CD4-positive, alpha-beta T cell (primary cell): Measurements from ENCODE around the gene LRRC2. TPM values are rescaled to one million over a fixed set of nuclear protein-coding genes. Genes with fewer than 3 reads are reported as not detected.
"Not testable (repeated sequence)": the region's sequence is repeated elsewhere in the genome, so short reads cannot be mapped to it uniquely, and the experiment has no call there.

ENCODE experiments used
- ATAC-seq: fragments of 200-7000 bp; cut with Tn5 transposase; one replicate; pipeline ENCODE4 v1.10.0; 2022; ENCODE audit warnings: mild to moderate bottlenecking; ENCODE audit not compliant: poor library complexity
- CTCF ChIA-PET: fragments of 350-600 bp; sonication (Branson Sonifier 250); formaldehyde crosslinking; loops from one replicate; lab custom pipeline; 2021; ENCODE audit warnings: antibody characterized with exemption, inconsistent platforms; lab: Charles Lee
- POLR2A ChIA-PET: fragments of 350-600 bp; sonication (Branson Sonifier 250); formaldehyde crosslinking; loops from one replicate; lab custom pipeline; 2021; ENCODE audit warnings: antibody characterized with exemption, inconsistent platforms; lab: Charles Lee
- DNase-seq, 14 experiments: peaks; one replicate each; pipeline ENCODE4 v3.0.0-alpha.2; 2013 to 2020; ENCODE audit warnings: mixed read lengths in 2 of 14
- H3K27ac ChIP-seq, 2 donors: one replicate each; pipeline versions ENCODE4 v1.5.1 to v1.7.0; 2013; ENCODE audit warnings: low read length in 2 of 2, low read depth in 1 of 2, mild to moderate bottlenecking in 1 of 2
- H3K27me3 ChIP-seq, 2 experiments: 1 replicate in 1 of 2; 2 replicates in 1 of 2; pipeline versions ENCODE4 v1.6.1 to v1.7.0; 2013; ENCODE audit warnings: low read length in 2 of 2, control low read depth in 1 of 2, mild to moderate bottlenecking in 1 of 2, moderate library complexity in 1 of 2; ENCODE audit not compliant: insufficient read depth in 2 of 2, control insufficient read depth in 1 of 2
- H3K36me3 ChIP-seq: one replicate; pipeline ENCODE4 v1.6.1; 2013; ENCODE audit warnings: low read length, control low read depth; ENCODE audit not compliant: insufficient read depth
- H3K4me1 ChIP-seq: one replicate; pipeline ENCODE4 v1.6.1; 2013; ENCODE audit warnings: low read length, control low read depth; ENCODE audit not compliant: insufficient read depth
- H3K4me3 ChIP-seq: one replicate; pipeline ENCODE4 v1.5.1; 2013; ENCODE audit warnings: mild to moderate bottlenecking, low read length, moderate library complexity
- H3K9me3 ChIP-seq, 2 experiments: 1 replicate in 1 of 2; 2 replicates in 1 of 2; pipeline versions ENCODE4 v1.6.1 to v1.7.0; 2013; ENCODE audit warnings: low read length in 2 of 2, mild to moderate bottlenecking in 2 of 2, control low read depth in 1 of 2, moderate library complexity in 1 of 2; ENCODE audit not compliant: control insufficient read depth in 1 of 2, insufficient read depth in 1 of 2
- H3K27ac Mint-ChIP-seq: one replicate; pipeline ENCODE4 v1.8.0; 2020; ENCODE audit warnings: mixed read lengths
- H3K27me3 Mint-ChIP-seq: one replicate; pipeline ENCODE4 v1.8.0; 2021; ENCODE audit warnings: mixed read lengths
- H3K36me3 Mint-ChIP-seq: one replicate; pipeline ENCODE4 v1.8.0; 2021; ENCODE audit warnings: low read depth, mixed read lengths
- H3K4me1 Mint-ChIP-seq: one replicate; pipeline ENCODE4 v1.8.0; 2021; ENCODE audit warnings: low read depth, mixed read lengths
- H3K4me3 Mint-ChIP-seq: one replicate; pipeline ENCODE4 v1.8.0; 2020; ENCODE audit warnings: mild to moderate bottlenecking, mixed read lengths
- H3K9me3 Mint-ChIP-seq: one replicate; pipeline ENCODE4 v1.8.0; 2020; ENCODE audit warnings: mixed read lengths
- intact Hi-C, 2 experiments: fragments of 100-400 bp; cut with DNase I in 1 of 2; cut with micrococcal nuclease in 1 of 2; formaldehyde crosslinking; loops; one replicate each; pipeline versions ENCODE4 v1.15.1 to v1.9.0; 2023 to 2025; cut with DNase I, micrococcal nuclease
- total RNA-seq, 174 experiments: library from RNA in 2 of 174; stranded (reverse) in 2 of 174; gene quantifications; one replicate each; pipeline ENCODE4 v1.2.3 and lab custom pipeline; 2021 to 2026
- TF ChIP-seq, protein P1 (sequence below): fragments of 200-600 bp; IDR thresholded peaks from one replicate; pipeline ENCODE4 v1.8.0; 2022; ENCODE audit warnings: antibody characterized with exemption, mild to moderate bottlenecking

Gene LRRC2
- total RNA-seq, 2 experiments from 2014 or later = 0.59 to 0.91 TPM

DNA sequence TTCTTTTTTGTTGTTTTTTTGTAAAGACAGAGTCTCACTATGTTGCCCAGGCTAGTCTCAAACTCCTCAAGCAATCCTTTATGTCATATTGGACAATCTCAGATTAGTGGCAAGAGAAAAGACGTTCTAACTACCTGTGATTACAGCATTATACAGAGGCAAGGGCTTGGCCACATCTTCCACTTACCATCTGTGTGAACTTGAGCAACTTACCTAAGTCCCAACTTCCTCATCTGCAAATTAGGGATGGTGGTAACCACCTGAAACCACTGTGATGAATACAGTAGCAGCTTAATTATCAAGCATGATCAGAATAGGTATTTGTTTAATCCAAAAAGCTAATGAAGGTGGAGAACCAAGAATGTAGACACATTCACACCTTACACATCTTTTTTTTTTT lies 16.1 kb downstream of the LRRC2 start:
- Mint-ChIP-seq H3K27me3 (no peaks in the 10 kb centered on the region), H3K9me3 (no peaks in the 10 kb centered on the region), H3K36me3 (no peaks in the 10 kb centered on the region), H3K4me3 (no peak overlapping the region), H3K4me1 (peaks cover 32% of the 10 kb centered on the region), H3K27ac (peak overlapping the region; percentile 54)
- ChIA-PET POLR2A (interaction anchor here (1.0 kb wide), 1 partner anchor 11 kb away, joined by 4 read pairs; no protein-coding TSS in a partner anchor), CTCF (interaction anchor here (1.2 to 5.8 kb wide), 4 partner anchors 8 to 61 kb away, joined by 3 to 53 read pairs (median 11); no protein-coding TSS in a partner anchor)
- no peaks in the 10 kb centered on the region for H3K36me3 ChIP-seq
- intact Hi-C loops = no loop called here
- H3K9me3 ChIP-seq = no peaks in the 10 kb centered on the region
- H3K27me3 ChIP-seq = no peaks in the 10 kb centered on the region
- DNase-seq (no peak), ATAC-seq (no peak)
- TF ChIP-seq, protein P1, sequence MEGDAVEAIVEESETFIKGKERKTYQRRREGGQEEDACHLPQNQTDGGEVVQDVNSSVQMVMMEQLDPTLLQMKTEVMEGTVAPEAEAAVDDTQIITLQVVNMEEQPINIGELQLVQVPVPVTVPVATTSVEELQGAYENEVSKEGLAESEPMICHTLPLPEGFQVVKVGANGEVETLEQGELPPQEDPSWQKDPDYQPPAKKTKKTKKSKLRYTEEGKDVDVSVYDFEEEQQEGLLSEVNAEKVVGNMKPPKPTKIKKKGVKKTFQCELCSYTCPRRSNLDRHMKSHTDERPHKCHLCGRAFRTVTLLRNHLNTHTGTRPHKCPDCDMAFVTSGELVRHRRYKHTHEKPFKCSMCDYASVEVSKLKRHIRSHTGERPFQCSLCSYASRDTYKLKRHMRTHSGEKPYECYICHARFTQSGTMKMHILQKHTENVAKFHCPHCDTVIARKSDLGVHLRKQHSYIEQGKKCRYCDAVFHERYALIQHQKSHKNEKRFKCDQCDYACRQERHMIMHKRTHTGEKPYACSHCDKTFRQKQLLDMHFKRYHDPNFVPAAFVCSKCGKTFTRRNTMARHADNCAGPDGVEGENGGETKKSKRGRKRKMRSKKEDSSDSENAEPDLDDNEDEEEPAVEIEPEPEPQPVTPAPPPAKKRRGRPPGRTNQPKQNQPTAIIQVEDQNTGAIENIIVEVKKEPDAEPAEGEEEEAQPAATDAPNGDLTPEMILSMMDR = no peak
- H3K4me3 ChIP-seq = no peak overlapping the region
- H3K4me1 ChIP-seq = peaks cover 12% of the 10 kb centered on the region
- H3K27ac ChIP-seq = no peak overlapping the region

GRCh38 chr3:46549408-46549904 lies 16.6 kb downstream of the LRRC2 start:
- Histone ChIP-seq H3K36me3 (no peaks in the 10 kb centered on the region), H3K27me3 (no peaks in the 10 kb centered on the region), H3K4me1 (peaks cover 12% of the 10 kb centered on the region), H3K27ac (no peak overlapping the region), H3K9me3 (no peaks in the 10 kb centered on the region), H3K4me3 (no peak overlapping the region)
- peak overlapping the region; percentile 54 for H3K27ac Mint-ChIP-seq
- H3K9me3 Mint-ChIP-seq = no peaks in the 10 kb centered on the region
- no peaks in the 10 kb centered on the region for H3K36me3 Mint-ChIP-seq
- H3K27me3 Mint-ChIP-seq = no peaks in the 10 kb centered on the region
- CTCF ChIA-PET = interaction anchor here (1.2 to 5.8 kb wide), 4 partner anchors 9 to 60 kb away, joined by 3 to 53 read pairs (median 11); no protein-coding TSS in a partner anchor
- H3K4me3 Mint-ChIP-seq = no peak overlapping the region
- intact Hi-C loops = no loop called here
- POLR2A ChIA-PET = interaction anchor here (1.0 to 1.5 kb wide), 3 partner anchors 9 to 11 kb away, joined by 3 to 5 read pairs (median 4); no protein-coding TSS in a partner anchor
- no peak for DNase-seq
- ATAC-seq = no peak
- peaks cover 32% of the 10 kb centered on the region for H3K4me1 Mint-ChIP-seq
- TF ChIP-seq, protein P1 = no peak

DNA sequence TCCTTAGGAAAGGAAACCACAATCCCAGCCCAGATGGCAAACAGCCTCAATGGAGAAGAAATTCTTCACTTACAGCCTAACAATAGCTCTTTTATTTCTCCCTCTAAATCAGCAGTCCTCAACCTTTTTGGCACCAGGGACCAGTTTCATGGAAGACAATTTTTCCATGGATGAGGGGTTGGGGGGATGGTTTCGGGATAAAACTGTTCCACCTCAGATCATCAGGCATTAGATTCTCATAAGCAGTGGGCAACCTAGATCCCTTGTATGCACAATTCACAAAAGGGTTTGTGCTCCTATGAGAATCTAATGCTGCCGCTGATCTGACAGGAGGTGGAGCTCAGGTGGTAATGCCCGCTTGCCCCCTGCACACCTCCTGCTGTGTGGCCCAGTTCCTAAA lies 17.5 kb downstream of the LRRC2 start:
- H3K9me3 ChIP-seq, H3K27ac Mint-ChIP-seq, H3K27me3 Mint-ChIP-seq, H3K4me3 Mint-ChIP-seq, H3K36me3 ChIP-seq, ATAC-seq, H3K27ac ChIP-seq, intact Hi-C loops, H3K9me3 Mint-ChIP-seq, H3K36me3 Mint-ChIP-seq, H3K27me3 ChIP-seq, DNase-seq, H3K4me3 ChIP-seq: not testable (repeated sequence)
- H3K4me1 ChIP-seq = peaks cover 12% of the 10 kb centered on the region
- POLR2A ChIA-PET = interaction anchor here (1.5 kb wide), 2 partner anchors 8 to 10 kb away, joined by 3 to 5 read pairs; no protein-coding TSS in a partner anchor
- CTCF ChIA-PET = interaction anchor here (2.4 to 5.8 kb wide), 3 partner anchors 10 to 59 kb away, joined by 9 to 53 read pairs (median 13); no protein-coding TSS in a partner anchor
- H3K4me1 Mint-ChIP-seq = peaks cover 32% of the 10 kb centered on the region
